Measurements from ENCODE around the gene MRO.
"Not testable (repeated sequence)": the region's sequence is repeated elsewhere in the genome, so short reads cannot be mapped to it uniquely, and the experiment has no call there.

The MRO gene

DNA sequence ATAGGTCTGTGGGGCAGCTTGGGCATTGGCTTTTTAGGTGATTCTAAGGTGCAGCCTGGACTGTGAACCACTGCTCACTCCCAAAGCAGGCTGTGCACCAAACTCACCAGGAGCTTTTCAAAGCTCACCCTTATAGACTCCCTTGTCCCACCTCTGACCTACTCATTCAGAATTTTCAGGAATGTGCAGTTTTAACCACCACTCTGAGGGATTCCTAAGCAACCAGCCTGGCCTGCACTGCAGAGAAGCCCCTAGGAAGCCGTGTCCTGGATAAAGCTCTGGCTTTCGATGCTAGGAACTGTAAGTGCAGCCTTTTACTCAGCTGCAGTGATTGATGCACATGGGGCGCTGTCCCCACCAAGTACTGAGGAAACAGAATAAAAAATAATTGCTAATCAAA is 33.0 kb downstream of the MRO start:
- TF ChIP-seq, protein P1, sequence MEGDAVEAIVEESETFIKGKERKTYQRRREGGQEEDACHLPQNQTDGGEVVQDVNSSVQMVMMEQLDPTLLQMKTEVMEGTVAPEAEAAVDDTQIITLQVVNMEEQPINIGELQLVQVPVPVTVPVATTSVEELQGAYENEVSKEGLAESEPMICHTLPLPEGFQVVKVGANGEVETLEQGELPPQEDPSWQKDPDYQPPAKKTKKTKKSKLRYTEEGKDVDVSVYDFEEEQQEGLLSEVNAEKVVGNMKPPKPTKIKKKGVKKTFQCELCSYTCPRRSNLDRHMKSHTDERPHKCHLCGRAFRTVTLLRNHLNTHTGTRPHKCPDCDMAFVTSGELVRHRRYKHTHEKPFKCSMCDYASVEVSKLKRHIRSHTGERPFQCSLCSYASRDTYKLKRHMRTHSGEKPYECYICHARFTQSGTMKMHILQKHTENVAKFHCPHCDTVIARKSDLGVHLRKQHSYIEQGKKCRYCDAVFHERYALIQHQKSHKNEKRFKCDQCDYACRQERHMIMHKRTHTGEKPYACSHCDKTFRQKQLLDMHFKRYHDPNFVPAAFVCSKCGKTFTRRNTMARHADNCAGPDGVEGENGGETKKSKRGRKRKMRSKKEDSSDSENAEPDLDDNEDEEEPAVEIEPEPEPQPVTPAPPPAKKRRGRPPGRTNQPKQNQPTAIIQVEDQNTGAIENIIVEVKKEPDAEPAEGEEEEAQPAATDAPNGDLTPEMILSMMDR (IDR thresholded peaks at IDR 0.05; ENCODE audit: insufficient read depth, missing control alignments), result no peak
- DNase-seq (ENCODE audit: insufficient read length, low spot score), result no peak
- FAIRE-seq, result no peak

DNA sequence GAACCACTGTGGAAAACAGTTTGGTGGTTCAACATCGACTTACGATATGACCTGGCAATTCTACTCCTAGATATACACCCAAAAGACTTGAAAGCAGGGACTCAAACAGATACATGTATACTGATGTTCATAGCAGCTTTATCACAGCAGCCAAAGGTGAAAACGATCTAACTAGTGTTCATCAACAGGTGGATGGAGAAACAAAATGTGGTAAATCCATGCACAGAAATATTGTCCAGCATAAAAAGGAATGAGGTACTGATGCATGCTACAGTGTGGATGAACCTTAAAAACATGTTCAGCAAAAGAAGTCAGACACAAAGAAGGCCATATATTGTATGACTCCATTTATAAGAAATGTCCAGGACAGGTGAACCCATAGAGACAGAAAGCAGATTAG is 36.3 kb downstream of the MRO start:
- TF ChIP-seq, protein P1 (IDR thresholded peaks at IDR 0.05; ENCODE audit: insufficient read depth, missing control alignments), result no peak
- DNase-seq (ENCODE audit: insufficient read length, low spot score), result no peak
- no peak for FAIRE-seq

DNA sequence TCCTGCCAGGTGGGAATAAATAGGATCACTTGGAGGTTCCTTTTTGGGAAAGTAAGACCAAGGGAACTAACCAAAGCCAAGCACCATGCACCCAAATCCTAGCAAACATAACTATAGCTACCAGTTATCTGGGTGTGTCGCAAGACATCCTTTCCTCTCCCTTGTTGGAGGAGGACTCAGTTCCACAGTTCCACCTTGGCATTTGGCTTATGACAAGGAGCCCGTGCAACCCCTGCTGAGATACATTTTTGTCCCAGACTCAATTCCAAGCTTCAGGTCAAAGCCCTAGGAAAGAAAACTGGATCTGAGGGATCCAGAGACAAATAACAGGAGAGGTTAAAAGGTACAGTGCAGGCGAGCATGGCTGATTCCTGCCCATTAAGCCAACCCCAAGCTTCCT is 40.8 kb downstream of the MRO start:
- not testable (repeated sequence) for FAIRE-seq; DNase-seq (ENCODE audit: insufficient read length, low spot score)

DNA sequence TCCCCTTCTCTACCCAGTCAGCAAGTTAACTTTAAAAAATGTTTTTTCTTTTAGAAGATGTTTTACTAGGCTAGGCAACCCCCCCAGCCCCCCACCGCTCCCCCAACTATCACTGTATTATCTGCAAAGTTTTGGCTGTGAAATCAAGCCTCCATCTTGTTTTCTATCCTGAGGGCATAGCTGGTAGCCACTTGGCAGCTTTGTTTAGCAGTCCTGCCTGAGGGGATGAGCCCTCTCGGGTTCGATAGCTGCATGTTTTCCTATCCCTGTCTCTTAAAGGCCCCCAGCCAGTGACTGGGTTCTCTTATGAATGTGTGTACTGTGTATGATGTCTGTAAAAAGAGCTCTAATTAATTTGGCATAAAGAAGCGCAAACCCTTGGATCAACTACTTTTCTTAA is 43.4 kb downstream of the MRO start:
- no peak for FAIRE-seq
- DNase-seq (ENCODE audit: insufficient read length, low spot score), result no peak
- TF ChIP-seq, protein P1 (IDR thresholded peaks at IDR 0.05; ENCODE audit: insufficient read depth, missing control alignments), result no peak

DNA sequence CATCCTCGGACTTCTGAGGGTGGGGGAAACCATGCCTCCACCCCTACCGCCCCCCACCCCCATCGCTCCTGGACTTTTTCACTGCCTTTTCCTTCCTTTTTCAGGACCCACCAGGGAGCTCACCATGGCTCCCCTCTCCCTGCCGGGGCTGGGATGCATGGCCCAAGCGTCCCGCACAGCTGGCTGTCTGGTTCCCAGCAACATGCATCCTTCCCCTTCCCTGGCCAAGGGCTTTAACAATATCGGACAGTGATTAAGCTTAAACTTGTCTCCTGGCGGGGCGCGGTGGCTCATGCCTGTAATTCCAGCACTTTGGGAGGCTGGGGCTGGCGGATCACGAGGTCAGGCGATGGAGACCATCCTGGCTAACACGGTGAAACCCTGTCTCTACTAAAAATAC is 44.1 kb downstream of the MRO start:
- no peak for DNase-seq (ENCODE audit: insufficient read length, low spot score)
- FAIRE-seq, result no peak
- TF ChIP-seq, protein P1 (IDR thresholded peaks at IDR 0.05; ENCODE audit: insufficient read depth, missing control alignments), result no peak

DNA sequence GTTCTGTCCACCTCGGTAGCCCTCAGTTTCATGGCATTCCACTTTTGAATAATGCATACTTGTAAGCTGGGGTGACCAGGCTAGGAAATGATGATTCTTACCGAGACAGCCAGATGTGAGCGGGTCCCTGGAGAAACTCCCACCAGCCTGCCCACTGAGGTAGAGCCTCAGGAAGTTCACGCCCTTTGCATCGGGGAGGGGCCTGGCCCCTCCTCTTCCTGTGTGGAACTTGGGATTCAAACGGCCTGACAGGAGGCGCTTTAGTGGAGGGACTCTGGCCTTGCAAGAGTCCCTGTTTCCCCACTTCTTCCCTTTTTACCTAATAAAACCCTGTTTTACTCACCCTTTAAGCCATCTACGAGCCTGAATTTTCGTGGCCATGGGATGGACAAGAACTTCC is 44.6 kb downstream of the MRO start:
- no peak for DNase-seq (ENCODE audit: insufficient read length, low spot score)
- FAIRE-seq, result no peak
- TF ChIP-seq, protein P1 (IDR thresholded peaks at IDR 0.05; ENCODE audit: insufficient read depth, missing control alignments), result no peak

DNA sequence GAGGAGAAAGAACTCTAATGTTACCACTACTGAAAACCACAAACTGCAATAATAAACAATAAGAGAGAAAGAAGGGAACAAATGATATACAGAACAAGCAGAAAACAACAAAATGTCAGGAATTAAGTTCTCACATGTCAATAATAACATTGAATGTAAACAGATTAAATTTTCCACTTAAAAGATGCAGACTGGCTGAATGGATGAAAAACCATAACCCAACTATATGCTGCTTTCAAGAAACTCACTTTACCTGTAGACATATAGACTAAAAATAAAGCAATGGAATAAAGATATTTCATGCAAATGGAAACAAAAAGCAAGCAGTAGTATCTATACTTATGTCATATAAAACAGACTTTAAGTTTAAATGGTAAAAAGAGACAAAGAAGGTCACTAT is 50.4 kb downstream of the MRO start:
- no peak for DNase-seq (ENCODE audit: insufficient read length, low spot score)
- TF ChIP-seq, protein P1 (IDR thresholded peaks at IDR 0.05; ENCODE audit: insufficient read depth, missing control alignments), result no peak
- FAIRE-seq, result no peak

DNA sequence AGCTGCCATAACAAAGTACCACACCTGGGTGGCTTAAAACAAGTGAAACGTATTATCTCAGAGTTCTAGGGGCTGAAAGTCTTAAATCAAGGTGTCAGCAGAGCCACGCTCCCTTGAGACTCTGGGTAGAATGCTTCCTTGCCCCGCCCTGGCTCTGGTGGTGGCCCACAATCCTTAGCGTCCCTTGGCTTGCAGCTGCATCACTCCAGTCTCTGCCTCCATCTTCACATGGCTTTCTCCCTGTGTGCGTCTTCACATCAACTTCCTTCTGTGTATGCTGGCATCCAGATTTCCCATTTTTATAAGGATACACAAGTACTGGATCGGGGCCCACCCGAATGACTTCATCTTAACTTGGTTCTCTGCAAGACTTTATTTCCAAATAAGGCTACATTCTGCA is 62.5 kb downstream of the MRO start:
- DNase-seq (ENCODE audit: insufficient read length, low spot score) (no peak), FAIRE-seq (no peak)
- TF ChIP-seq, protein P1 (IDR thresholded peaks at IDR 0.05; ENCODE audit: insufficient read depth, missing control alignments), result no peak
